Stimulated activated CD8-positive, alpha-beta memory T cell treated with anti-CD3 and anti-CD28 coated beads, Interleukin-12 subunit alpha, Interleukin-12 subunit beta, amount 100 ng/mL, for 24 hours (primary cell): ENCODE results near the gene CDH4.
"Not testable (repeated sequence)": the region's sequence is repeated elsewhere in the genome, so short reads cannot be mapped to it uniquely, and the experiment has no call there.

Experiments used
- DNase-seq: peaks from one replicate; pipeline ENCODE4 v3.0.0-alpha.2; 2020; ENCODE audit errors: extremely low read depth

CDH4 gene

DNA sequence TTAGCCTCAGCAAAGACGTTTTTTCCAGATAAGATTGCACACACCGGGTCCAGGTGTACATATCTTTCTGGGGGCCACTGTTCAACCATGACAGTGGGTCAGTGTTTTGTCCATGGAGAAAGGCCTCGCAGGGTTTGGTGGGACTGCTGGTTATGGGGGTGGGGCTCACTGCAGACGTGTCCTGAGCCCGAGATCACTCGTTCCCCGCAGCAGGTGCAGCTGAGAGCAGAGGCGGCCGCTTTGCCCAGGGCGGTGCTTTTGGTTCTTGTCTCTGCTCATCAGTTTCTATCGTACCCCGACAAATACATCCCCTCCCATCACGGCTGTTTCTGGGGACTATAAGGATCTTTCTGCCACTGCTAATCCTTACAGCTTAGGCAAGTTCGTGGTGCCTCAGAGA lies 166.9 kb downstream of the CDH4 start:
- no peak for DNase-seq

DNA sequence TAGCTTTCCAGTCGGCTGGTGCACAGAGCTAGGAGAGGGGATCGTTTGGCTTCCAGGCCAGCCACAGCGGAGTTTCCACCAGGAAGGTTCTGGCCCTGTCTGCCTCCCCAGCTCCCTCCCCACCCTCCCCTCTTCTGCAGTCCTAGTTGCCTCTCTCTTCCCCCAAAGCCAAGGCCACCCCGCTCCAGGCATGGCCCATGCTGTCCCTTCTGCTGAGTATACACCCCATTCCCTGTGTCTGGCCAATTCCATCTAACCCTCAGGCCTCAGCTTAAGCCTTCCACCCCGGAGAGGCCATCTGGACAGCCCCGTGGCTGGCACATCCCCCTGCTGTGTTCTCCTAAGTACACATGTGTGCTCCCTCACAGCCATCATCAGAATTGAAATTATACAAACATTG lies 167.4 kb downstream of the CDH4 start:
- no peak for DNase-seq

DNA sequence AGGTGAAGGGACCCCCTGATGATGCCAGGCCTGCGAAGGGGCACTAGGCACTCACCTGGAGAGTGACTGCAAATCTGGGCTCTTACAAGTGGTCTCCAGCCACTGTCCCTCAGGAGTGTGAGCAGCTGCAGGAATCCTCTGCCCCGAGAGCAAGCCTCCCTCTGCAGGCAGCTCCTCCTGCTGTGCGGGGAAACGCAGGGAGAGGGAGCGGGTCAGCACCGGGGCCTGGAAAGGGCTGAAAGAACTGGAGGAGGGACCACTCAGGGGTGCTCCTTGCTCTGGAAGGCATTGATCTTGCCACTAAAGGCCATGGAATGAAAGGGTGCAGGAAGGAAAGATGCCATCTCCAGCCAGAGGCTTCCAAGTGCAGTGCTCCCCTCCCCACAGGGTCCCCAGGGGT lies 168.0 kb downstream of the CDH4 start:
- DNase-seq, result no peak

DNA sequence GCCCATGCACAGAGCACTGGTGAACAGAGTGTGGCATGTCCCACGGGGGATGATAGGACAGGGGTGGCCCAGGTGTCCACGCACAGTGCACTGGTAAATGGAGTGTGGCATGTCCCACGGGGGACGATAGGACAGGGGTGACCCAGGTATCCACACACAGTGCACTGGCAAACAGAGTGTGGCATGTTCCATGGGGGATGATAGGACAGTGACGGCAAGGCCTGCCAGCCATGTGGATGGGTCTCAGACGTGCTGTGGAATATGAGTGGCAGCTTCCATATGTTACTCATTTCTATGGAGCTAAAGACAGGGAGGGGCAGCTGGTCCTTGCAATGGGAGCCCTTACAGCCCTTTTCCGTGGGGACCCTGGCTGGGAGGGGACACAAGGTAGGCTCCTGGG lies 168.7 kb downstream of the CDH4 start:
- no peak for DNase-seq

DNA sequence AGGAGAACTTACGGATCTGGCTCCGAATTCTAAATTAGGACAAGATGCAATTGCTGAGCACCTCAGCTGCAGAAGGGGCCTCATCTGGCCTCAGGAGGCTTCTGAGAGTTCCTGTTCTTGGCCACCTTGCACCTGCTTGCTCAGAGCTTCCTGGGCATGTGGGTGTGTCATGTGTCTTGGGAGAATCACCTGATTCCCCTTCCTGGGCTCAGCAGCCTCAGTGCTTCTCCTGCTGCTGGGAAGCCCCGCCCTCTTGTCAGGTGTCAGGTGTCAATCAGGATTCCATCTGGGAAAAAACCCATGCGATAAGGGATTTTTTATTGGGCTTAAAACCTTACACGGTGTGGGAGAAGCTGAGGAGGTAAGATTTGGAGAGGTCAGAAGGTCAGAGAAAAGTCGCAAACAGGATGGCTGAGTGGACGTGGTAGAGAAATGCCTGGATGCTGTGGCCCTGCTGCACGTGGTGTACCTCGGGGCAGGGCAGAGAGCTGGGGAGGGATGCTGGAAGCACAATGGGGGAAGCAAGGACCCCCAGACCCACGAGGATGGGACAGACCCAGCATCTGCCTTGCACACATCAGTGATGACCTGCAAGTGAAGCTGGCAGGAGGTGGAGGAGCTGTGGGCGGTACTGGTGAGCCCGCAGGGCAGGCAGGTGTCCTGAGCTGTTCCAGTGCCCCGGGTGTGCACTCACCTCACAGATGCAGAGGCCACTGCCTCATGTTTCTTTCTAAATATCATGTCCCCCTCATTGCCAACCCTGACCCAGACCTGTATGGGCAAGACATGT lies 170.8 kb downstream of the CDH4 start:
- DNase-seq, result no peak

DNA sequence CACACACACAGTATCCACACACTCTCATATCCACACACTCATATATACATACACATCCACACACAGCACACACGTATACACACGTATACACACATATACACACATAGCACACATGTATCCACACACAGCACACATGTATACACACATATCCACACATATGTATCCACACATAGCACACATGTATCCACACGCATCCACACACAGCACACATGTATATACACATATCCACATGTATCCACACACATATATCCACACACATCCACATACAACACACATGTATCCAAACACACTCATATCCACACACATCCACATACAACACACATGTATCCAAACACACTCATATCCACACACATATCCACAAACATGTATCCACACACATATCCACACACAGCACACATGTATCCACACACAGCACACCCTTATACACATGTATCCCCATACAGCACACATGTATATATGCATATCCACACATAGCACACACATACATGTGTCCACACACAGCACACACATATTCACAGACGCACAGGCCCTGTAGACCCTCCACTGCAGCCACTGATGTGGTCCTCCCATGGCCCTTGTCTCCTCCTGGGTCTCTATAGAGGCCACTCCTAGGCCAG lies 172.1 kb downstream of the CDH4 start:
- DNase-seq, result no peak

DNA sequence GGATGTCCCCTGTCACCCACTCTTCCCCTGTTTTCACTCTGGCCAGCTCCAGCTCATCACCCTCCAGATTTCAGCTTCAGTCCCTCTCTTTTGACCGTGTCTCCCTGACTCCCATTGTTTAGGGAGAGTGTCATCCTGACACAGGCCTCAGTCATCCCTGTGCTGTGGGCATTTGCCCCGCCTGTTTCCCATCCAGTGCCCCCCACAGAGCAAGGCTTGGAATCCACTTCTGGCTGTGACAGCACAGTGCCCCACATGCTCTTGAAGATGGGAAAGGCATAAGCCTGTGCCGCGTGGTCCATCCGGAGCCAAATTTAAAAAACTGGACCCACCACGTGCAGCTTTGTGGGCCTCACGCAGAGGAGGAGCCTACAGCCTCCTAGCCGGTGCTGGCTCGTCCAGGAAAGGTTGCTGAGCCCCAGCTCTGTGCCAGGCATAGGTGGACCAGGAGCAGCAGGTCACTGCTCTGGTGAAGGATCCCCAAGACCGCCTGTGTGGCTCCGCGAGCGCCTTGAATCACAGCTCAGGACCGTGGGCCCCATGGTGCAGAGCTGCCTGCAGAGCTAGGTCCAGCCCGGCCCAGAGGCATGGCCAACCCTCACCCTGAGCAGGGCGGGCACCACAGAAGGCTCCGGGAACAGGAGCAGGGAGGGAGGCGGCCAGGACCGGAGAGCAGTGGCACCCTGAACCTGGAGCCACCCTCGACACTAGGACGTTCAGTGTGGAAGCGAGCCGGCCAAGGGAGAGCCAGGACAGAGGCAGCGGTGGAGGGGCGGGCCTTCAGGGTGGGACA lies 172.8 kb downstream of the CDH4 start:
- DNase-seq, result no peak

DNA sequence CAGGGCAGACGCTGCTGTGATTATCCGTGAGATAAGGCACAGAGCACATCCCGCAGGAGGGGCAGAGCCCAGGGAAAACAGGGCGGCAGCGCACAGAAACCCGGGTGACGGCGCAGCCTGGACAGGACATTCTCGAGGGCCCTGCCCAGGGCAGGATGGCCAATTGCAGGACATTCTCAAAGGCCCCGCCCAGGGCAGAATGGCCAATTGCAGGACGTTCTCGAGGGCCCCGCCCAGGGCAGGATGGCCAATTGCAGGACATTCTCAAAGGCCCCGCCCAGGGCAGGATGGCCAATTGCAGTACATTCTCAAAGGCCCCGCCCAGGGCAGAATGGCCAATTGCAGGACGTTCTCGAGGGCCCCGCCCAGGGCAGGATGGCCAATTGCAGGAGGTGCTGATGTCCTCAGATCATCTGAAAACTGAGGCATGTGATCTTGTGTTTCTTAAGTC lies 173.5 kb downstream of the CDH4 start:
- not testable (repeated sequence) for DNase-seq

DNA sequence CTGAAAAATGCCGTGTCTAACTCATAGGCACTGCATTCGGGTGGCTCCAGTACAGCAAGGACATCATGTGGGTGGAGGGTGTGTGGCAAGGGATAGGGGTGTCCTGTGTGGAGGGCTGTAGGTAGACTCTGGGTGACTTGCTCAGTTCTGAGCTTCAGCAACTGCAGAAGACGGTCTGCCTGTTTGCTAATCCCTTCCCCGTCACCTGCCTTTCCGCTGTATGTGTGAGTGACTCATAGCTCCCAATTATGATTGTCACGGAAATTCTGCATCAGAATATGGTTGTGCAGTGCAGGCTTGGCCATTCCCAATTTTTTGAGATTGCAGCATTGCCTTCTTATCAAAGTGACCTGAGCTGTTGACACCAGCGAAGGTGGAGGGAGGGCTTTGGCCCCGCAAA lies 174.3 kb downstream of the CDH4 start:
- no peak for DNase-seq

DNA sequence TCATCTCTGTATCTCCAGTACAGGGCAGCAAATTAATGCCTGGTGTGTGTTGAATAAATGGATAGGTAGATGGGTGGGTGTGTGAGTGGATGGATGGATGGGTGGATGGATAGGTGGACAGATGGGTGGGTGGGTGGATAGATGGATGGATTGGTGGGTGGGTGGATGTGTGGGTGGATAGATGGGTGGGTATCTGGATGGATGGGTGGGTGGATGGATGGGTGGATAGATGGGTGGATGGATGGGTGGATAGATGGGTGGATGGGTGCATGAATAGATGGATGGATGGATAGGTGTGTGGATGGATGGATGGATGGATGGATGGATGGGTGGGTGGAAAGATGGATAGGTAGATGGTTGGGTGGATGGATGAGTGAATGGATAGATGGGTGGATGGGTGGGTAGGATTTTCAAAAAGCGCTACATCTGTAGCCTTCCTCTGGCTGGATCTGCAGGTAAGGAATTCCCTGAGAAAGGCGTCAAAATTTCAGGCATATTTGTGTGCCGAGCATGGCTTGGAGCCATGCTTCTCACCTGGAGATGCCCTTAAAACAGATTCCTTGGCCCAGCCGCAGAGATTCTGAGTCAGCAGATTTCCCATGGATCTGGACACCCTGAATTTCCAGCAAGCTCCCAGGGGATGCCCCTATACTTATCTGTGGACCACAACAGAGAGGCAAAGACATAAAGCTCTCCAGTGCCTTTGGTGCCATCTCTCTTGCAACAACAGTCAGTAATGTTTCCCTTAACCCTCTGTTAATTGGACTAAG lies 177.6 kb downstream of the CDH4 start:
- DNase-seq, result no peak

DNA sequence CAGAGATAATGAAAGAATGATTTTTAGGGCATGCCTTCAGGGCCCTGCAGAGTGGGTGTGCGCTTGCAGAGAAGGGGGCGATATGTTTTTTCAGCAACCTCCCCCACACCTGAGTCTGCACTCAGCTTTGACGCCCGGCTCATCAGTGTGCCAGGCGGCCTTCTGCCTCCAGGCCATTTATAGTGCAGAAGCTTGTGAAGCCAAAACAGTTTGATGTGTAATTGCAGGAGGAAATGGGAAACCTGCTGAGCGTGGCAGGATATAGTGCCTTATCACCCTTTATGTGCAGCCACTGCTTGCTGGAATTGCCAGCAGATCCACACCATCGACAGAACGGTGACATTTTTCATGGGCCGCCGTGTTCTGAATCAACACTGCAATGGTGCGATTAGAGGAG lies 178.2 kb downstream of the CDH4 start:
- DNase-seq, result no peak

DNA sequence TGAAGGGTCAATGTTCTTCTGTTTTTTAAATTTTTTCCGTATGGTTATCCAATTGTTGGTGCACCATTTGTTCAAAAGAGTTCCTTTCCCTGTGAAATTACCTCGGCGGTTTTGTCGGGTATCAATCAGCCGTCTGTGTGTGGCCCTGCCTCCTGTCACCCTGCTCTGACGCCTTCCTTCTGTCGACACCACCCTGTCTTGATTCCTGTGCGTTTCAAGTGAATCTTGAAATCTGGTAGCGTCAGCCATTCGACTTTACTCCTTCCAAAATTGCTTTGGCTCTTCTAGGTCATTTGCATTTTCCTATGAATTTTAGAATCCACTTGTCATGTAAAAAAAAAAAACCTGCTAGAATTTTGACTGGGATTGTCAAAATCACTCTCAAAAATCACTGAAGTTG lies 181.1 kb downstream of the CDH4 start:
- DNase-seq, result no peak

DNA sequence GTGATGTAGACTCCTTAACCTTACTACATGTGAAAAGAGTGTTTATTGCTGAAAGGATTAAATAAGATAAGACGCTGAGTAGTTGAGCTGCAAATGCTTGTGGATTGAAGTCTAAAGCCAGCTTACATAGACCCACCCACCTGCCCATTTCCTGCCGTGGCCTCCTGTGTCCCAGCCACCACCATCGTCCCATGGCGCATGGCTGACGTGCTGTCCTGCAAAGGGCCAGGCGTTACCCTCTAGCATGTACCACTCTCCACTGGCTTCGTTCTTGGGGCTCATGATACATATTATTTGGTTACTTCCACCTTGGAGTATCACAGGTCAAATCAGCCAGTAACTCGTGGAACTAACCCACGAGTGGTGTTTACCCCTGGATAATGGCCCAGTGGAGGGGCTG lies 181.8 kb downstream of the CDH4 start:
- DNase-seq, result no peak

DNA sequence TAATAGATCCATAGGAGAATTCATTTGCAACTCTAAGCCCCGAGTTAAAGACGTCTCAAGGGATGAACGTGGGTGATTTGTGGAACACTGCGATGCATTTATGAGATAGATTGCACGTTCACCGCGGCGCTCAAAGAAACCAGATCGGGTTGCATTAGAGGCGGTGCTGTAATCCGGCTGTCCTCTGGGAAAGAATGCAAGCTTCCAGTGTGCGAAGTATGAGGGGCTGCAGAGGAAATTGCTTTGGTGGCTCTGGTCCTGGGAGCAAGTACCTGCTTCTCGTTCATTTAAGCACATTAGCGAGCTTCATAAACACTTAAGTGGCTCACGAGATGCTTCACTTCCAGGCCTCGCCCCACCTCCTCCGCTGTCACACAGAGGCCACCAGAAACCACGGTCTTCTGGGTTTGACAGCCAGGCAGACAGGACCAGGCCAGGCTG lies 182.3 kb downstream of the CDH4 start:
- no peak for DNase-seq

DNA sequence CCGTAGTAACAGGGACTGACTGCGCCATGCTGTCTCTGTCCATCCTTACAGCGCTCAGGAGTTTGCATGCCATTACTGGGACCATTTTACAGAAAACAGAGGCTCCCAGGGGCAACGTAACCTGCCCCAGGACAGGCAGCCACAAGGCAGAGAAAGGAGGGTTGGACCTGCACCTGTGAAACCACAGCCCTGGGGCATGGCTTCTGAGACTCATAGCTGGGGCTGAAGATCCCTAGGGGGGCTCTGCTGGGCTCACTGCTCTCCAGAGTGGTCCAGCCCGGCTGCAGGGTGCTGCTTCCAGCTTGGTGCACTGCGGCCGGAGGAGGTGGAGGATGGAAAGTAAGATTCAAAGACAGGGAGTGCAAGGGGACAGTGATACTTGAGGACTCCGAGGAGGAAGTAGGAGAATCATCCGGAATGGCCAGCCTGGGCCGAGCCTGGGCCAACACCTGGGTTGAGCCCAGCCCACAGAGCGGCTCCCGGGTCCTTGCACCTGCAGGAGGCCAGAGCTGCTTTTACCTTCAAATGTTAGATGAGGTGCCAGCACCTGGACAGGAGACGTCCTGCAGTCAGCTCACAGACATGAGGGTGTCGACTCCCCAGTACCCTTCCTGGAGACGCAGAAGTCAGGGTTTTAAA lies 183.2 kb downstream of the CDH4 start:
- no peak for DNase-seq

DNA sequence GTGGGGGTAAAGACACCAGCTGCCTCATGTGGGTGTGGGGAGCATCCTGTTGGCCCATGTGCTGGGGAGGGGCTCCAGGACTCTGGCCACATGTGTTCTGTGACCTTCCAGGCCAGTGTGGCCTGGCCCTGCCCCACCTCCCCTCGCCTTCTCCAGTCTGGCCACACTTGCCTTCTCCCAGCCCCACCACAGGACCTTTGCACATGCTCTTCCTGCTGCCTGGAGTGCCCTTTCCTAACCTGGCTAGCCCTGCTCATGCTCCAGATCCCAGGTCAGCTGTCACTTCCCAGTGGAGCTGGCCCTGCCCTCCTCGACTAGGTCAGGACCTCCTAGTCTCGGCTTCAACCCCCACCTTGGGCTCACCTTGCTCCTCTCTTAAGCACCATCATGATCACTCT lies 183.8 kb downstream of the CDH4 start:
- no peak for DNase-seq

DNA sequence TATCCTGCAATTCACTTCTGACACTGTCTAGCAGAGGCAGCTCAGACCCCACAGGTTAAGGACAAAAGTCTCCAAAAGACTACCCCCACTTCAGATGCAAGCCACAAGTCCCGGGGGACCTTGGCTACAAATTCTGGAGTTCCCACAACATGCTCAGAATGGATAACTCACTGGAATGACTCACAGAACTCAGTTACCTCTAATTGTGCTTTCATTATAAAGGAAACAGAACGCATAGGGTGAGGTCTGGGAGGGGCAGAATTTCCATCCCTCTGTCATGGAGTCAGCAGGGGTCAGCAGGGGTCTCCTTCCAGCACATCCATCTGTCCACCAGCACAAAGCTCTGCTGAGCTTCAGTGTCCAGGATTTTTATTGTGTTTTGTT lies 184.2 kb downstream of the CDH4 start:
- DNase-seq, result no peak

DNA sequence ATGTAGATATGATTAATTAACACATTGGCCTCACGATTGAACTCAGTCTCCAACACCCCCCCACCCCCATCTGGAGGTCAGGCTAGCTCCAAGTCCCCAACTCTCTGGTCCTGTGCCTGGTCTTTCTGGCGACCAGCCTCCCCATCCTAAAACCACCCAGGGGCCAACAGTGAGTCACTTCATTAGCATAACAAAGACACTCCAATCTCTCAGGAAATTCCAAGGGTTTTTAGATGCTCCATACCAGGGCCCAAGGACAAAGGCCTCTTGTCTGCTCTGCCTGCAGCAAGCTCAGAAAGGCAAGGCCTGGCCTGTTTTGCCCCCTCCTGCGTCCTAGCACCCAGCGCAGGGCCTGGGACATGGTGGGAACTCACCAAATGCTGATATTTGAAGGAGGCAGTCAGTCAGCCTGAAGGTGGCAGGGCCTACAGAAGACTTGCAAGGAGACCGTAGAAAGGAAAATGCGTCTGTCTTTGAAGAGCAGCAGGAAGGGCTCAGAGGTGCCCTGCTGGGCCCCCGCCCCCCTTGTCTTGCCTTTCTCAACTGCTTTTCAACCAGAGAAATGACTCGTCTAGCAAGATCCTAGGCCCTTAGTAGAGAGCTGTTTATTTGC lies 184.7 kb downstream of the CDH4 start:
- no peak for DNase-seq

DNA sequence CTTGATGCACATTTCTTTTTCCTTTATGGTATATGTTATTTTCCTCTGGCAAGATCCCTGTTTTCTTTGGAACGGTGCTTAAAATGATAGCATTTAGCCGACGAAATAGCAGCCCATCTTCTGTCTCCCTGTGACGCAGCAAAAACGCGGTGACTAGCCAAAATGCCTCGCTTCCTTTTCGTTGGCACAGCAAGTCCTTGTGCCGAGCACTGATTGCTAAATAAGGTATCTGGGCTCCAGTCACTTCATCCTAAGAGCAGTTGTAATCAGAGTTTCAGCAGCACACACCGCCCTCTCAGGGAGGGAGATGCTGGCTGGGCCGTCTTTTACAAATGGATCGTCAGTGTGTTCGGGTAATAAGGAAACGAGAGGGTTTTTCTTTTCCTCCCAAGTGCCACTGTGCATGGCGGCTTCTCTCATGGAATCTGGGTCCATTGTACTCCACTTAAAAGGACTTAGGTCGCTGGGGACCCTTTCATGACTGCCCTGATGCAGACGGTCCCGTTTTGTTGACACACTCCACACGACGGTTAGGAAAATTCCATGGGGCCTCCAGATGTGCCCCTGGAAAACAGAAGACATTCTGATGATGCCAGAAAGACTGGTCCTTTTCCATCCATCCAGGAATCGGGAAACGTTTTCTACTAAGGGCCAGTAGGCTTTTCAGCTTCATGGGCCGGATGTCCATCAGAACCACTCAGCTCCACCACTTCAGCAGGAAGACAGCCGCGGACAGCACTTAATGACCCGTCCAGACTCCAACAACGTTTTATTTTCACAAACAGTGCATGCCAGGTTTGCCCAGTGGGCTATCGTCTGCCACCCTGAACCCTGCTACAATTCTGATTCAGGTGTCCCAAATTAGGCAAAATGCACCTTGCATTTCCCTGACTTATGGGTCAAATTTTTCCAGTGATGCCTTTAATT lies 185.5 kb downstream of the CDH4 start:
- no peak for DNase-seq

DNA sequence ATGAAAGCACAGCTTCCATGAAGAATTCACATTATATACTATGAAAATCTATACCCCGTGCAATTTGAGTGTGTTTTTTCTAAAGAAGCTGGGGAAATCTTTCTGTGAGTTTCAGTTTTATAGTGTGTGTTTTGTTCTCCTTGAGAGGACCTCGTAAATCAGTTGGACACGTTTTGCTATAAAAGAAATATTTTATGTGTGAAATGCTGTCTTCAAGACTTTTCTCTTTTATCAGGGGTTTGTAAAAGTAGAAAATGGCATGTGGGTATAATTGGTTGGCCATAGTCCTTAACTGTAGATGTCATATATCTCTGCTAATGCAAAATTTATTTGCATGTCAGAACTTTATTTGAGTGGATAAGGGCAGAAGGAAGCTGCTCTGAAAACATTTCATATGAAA lies 186.2 kb downstream of the CDH4 start:
- no peak for DNase-seq
